Naive thymus-derived CD4-positive, alpha-beta T cell (primary cell): ENCODE measurements around the gene RNASE9. TPM values are rescaled to one million over a fixed set of nuclear protein-coding genes. Genes with fewer than 3 reads are reported as not detected.

ENCODE experiments used
- ATAC-seq: fragments of 150-1000 bp; cut with Tn5 transposase; 2 replicates; pipeline ENCODE4 v1.10.0; 2021; ENCODE audit warnings: mild to moderate bottlenecking, moderate library complexity
- CTCF ChIA-PET: fragments of 350-600 bp; sonication (Branson Sonifier 250); formaldehyde crosslinking; loops from one replicate; lab custom pipeline; 2021; ENCODE audit warnings: antibody characterized with exemption; lab: Charles Lee
- POLR2A ChIA-PET: fragments of 350-600 bp; sonication (Branson Sonifier 250); formaldehyde crosslinking; loops from one replicate; lab custom pipeline; 2021; ENCODE audit warnings: antibody characterized with exemption, inconsistent platforms; lab: Charles Lee
- DNase-seq, 9 donors: peaks; one replicate each; pipeline versions ENCODE4 v3.0.0 to v3.0.0-alpha.2; 2020 to 2022; ENCODE audit warnings: mixed read lengths in 1 of 9
- H3K27ac ChIP-seq: one replicate; pipeline ENCODE4 v1.7.0; 2013; ENCODE audit warnings: mild to moderate bottlenecking, low read depth, low read length, moderate library complexity
- H3K27me3 ChIP-seq, 2 donors: one replicate each; pipeline ENCODE4 v1.7.0; 2013; ENCODE audit warnings: low read length in 2 of 2, mild to moderate bottlenecking in 2 of 2, moderate library complexity in 2 of 2; ENCODE audit not compliant: control insufficient read depth in 2 of 2, insufficient read depth in 2 of 2
- H3K36me3 ChIP-seq, 3 experiments: 1 replicate in 2 of 3; 2 replicates in 1 of 3; pipeline ENCODE4 v1.7.0; 2013; ENCODE audit warnings: low read length in 3 of 3, mild to moderate bottlenecking in 3 of 3, moderate library complexity in 1 of 3; ENCODE audit not compliant: insufficient read depth in 3 of 3, control insufficient read depth in 2 of 3
- H3K4me1 ChIP-seq, 2 donors: one replicate each; pipeline ENCODE4 v1.7.0; 2013; ENCODE audit warnings: low read length in 2 of 2, mild to moderate bottlenecking in 2 of 2, moderate library complexity in 1 of 2; ENCODE audit not compliant: control insufficient read depth in 2 of 2, insufficient read depth in 2 of 2
- H3K4me3 ChIP-seq: 2 replicates; pipeline ENCODE4 v1.7.0; 2013; ENCODE audit warnings: mild to moderate bottlenecking, low read length
- H3K9me3 ChIP-seq, 3 experiments: 1 replicate in 2 of 3; 2 replicates in 1 of 3; pipeline ENCODE4 v1.7.0; 2013; ENCODE audit warnings: low read length in 3 of 3; ENCODE audit not compliant: control insufficient read depth in 2 of 3
- H3K27ac Mint-ChIP-seq, 9 donors: one replicate each; pipeline ENCODE4 v1.8.0; 2020 to 2022; ENCODE audit warnings: mixed read lengths in 9 of 9, mild to moderate bottlenecking in 8 of 9, moderate library complexity in 5 of 9, inconsistent platforms in 2 of 9
- H3K27me3 Mint-ChIP-seq, 5 donors: one replicate each; pipeline ENCODE4 v1.8.0; 2021 to 2022; ENCODE audit warnings: mixed read lengths in 5 of 5, mild to moderate bottlenecking in 1 of 5
- H3K36me3 Mint-ChIP-seq, 5 donors: one replicate each; pipeline ENCODE4 v1.8.0; 2020 to 2022; ENCODE audit warnings: mixed read lengths in 5 of 5, mild to moderate bottlenecking in 3 of 5, inconsistent platforms in 1 of 5
- H3K4me1 Mint-ChIP-seq, 7 donors: one replicate each; pipeline ENCODE4 v1.8.0; 2020 to 2022; ENCODE audit warnings: mixed read lengths in 7 of 7, mild to moderate bottlenecking in 3 of 7, inconsistent platforms in 1 of 7
- H3K4me3 Mint-ChIP-seq, 10 donors: one replicate each; pipeline ENCODE4 v1.8.0; 2020 to 2022; ENCODE audit warnings: mild to moderate bottlenecking in 10 of 10, mixed read lengths in 10 of 10, moderate library complexity in 6 of 10, inconsistent platforms in 2 of 10
- H3K9me3 Mint-ChIP-seq, 11 donors: one replicate each; pipeline ENCODE4 v1.8.0; 2020 to 2022; ENCODE audit warnings: mixed read lengths in 11 of 11, mild to moderate bottlenecking in 4 of 11, inconsistent platforms in 1 of 11, moderate library complexity in 1 of 11
- intact Hi-C, 2 donors: fragments of 100-400 bp; cut with micrococcal nuclease; formaldehyde crosslinking; loops; one replicate each; pipeline ENCODE4 v1.15.1; 2023
- polyA plus RNA-seq, 2 donors: library from polyadenylated mRNA; unstranded; fragments of 300-500 nt; fragmentation: Illumina TruSeq; gene quantifications; one replicate each; pipeline ENCODE4 v1.2.3, GENCODE V29; 2021
- total RNA-seq, 6 experiments: library from RNA in 5 of 6; stranded (reverse) in 5 of 6; gene quantifications; 1 replicate in 5 of 6; 2 replicates in 1 of 6; pipeline ENCODE4 v1.2.3 and lab custom pipeline; 2021 to 2026

The RNASE9 gene
- not detected for total RNA-seq
- not detected for polyA plus RNA-seq
- total RNA-seq (lab: John Stamatoyannopoulos, UW): not detected

GRCh38 chr14:20560961-20561360, at the start of gene RNASE9:
Gene RNASE9 (minus strand): TSS chr14:20561047.
- Histone ChIP-seq H3K27ac (no peak within 1 kb of the TSS), H3K4me1 (no peaks in the 10 kb centered on the region), H3K27me3 (no peaks in the 10 kb centered on the region), H3K36me3 (no peaks in the 10 kb centered on the region), H3K9me3 (no peaks in the 10 kb centered on the region), H3K4me3 (no peak within 1 kb of the TSS)
- ChIA-PET CTCF (interaction anchor here (0.6 kb wide), 1 partner anchor 411 kb away, joined by 3 read pairs; no protein-coding TSS in a partner anchor), POLR2A (no interaction called here)
- DNase-seq (no peak), ATAC-seq (no peak)
- intact Hi-C loops: no loop called here
- no peaks in the 10 kb centered on the region for H3K36me3 Mint-ChIP-seq
- no peak within 1 kb of the TSS for H3K27ac Mint-ChIP-seq
- H3K27me3 Mint-ChIP-seq: peaks cover 0 to 19% (median 6%) of the 10 kb centered on the region in 5 donors
- H3K4me1 Mint-ChIP-seq: no peaks in the 10 kb centered on the region
- no peak within 1 kb of the TSS for H3K4me3 Mint-ChIP-seq
- no peaks in the 10 kb centered on the region for H3K9me3 Mint-ChIP-seq

- Histone ChIP-seq H3K27ac (peak overlapping the region; percentile 41), H3K4me1 (peaks cover 20 to 29% of the 10 kb centered on the region in 2 donors), H3K4me3 (peak overlapping the region; percentile 68), H3K27me3 (no peaks in the 10 kb centered on the region), H3K9me3 (no peaks in the 10 kb centered on the region), H3K36me3 (no peaks in the 10 kb centered on the region)
- CTCF ChIA-PET: interaction anchor here (0.6 to 7.2 kb wide), 17 partner anchors 12 to 298 kb away, joined by 3 to 104 read pairs (median 5); partner anchors contain the start of genes ANG, PARP2 and TEP1
- intact Hi-C loops: loop anchor here (1.0 to 5.0 kb wide), 5 partner anchors 42 to 772 kb away; partner anchors contain the start of genes PNP (in 1 of the 2) and SUPT16H (in 1 of the 2)
- DNase-seq (peak; percentile 46 to 80 (median 72)), ATAC-seq (peak; percentile 36)
- H3K4me1 Mint-ChIP-seq: peaks cover 0 to 13% (median 0%) of the 10 kb centered on the region in 7 donors
- no peak overlapping the region for H3K27ac Mint-ChIP-seq
- no peak overlapping the region for H3K4me3 Mint-ChIP-seq
- H3K27me3 Mint-ChIP-seq: no peaks in the 10 kb centered on the region
- POLR2A ChIA-PET: interaction anchor here (0.8 to 4.9 kb wide), 13 partner anchors 21 to 283 kb away, joined by 3 to 26 read pairs (median 5); partner anchors contain the start of genes APEX1, CCNB1IP1, PARP2 and PIP4P1
- no peaks in the 10 kb centered on the region for H3K36me3 Mint-ChIP-seq
- no peaks in the 10 kb centered on the region for H3K9me3 Mint-ChIP-seq
Measured at GRCh38 chr14:20610002-20610765, 49.3 kb upstream of the RNASE9 start.

DNA sequence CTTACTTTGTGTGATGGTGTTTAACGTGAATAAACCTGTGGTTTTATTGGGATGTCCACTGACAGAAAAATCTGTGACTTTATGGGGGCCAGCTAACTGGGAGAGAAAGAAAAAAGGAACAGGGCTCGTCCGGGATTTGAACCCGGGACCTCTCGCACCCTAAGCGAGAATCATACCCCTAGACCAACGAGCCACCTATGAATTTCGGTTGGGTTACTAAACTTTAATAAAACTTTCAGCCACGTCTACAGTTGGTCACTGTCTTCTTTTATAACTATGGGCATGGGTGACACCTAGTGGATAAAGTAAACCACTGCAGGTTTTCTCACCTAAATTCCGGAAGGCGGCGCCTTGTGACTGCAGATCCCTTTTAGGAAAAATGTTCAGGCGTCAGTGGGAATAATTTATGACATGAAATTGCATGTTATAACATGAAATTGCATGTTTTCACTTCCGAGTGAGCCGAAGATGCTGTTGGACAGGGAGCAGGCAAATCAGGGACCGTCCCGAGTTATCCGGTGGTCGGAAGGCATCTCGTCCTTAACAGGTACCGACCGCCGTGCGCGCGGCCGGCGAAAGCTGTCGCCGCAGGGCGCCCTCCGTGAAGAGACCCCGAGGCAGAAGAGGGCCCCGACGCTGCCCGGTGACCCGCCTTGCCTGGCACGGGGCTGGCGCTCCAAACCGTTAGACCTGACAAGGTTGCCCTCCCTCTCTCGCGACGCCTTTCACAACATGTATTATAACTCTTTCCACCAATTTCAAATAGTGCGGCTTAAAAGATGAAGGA, 48.6 kb upstream of the RNASE9 start:
- Mint-ChIP-seq H3K27ac (no peak overlapping the region), H3K9me3 (no peaks in the 10 kb centered on the region), H3K27me3 (no peaks in the 10 kb centered on the region), H3K4me3 (no peak overlapping the region), H3K4me1 (peaks cover 0 to 7% (median 0%) of the 10 kb centered on the region in 7 donors), H3K36me3 (no peaks in the 10 kb centered on the region)
- Histone ChIP-seq H3K4me1 (peaks cover 20 to 29% of the 10 kb centered on the region in 2 donors), H3K36me3 (no peaks in the 10 kb centered on the region), H3K27me3 (no peaks in the 10 kb centered on the region), H3K27ac (peak overlapping the region; percentile 41), H3K9me3 (no peaks in the 10 kb centered on the region), H3K4me3 (peak overlapping the region; percentile 68)
- DNase-seq (peak; percentile 25 to 80 (median 74)), ATAC-seq (peak; percentile 57)
- ChIA-PET CTCF (interaction anchor here (0.6 to 7.2 kb wide), 26 partner anchors 13 to 303 kb away, joined by 3 to 104 read pairs (median 4); partner anchors contain the start of genes ANG, PARP2 and TEP1), POLR2A (interaction anchor here (0.8 to 4.9 kb wide), 14 partner anchors 74 to 282 kb away, joined by 3 to 26 read pairs (median 4); partner anchors contain the start of genes APEX1, CCNB1IP1, PARP2 and PIP4P1)
- intact Hi-C loops: loop anchor here (1.0 to 5.0 kb wide), 11 partner anchors 43 to 773 kb away; partner anchors contain the start of genes APEX1 (in 2 of the 2), PNP (in 1 of the 2) and SUPT16H (in 1 of the 2)

DNA sequence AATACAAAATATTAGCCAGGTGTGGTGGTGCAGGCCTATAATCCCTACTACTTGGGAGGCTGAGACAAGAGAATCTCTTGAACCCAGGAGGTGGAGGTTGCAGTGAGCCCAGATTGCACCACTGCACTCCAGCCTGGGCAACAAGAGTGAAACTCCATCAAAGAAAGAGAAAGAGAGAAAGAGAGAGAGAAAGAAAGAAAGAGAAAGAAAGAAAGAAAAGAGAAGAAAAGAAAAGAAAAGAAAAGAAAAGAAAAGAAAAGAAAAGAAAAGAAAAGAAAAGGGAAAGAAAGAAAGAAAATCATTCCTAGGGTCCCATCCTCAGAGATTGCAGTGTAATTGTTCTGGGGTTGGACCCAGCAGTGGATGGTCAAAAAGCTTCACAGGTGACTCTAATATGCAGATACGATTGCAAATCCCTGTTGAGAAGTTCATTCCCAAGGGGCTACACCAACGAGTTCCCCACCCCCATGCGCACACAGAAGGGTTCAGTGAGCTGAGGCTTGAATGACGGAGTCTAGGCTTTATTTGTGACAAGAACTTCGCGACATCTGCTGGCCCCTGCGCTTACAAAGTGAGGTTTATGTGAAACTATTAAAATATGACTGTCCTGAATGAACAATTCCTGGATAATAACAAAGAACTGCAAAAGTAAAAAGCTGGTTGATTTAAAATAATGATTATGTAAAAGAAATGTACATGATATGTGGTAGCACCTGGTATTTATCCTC, 47.7 kb upstream of the RNASE9 start:
- Histone ChIP-seq H3K4me3 (no peak overlapping the region), H3K27ac (no peak overlapping the region), H3K9me3 (no peaks in the 10 kb centered on the region), H3K27me3 (no peaks in the 10 kb centered on the region), H3K36me3 (no peaks in the 10 kb centered on the region), H3K4me1 (peaks cover 20% of the 10 kb centered on the region in 2 donors)
- no peak for DNase-seq
- Mint-ChIP-seq H3K27me3 (no peaks in the 10 kb centered on the region), H3K27ac (no peak overlapping the region), H3K4me1 (peaks cover 0 to 7% (median 0%) of the 10 kb centered on the region in 7 donors), H3K36me3 (no peaks in the 10 kb centered on the region), H3K4me3 (peak overlapping the region in 1 of 10 donors; percentile 16), H3K9me3 (no peaks in the 10 kb centered on the region)
- intact Hi-C loops: loop anchor here (1.0 kb wide), 6 partner anchors 55 to 281 kb away; partner anchors contain the start of gene APEX1 (in 2 of the 2)
- ChIA-PET CTCF (interaction anchor here (0.6 to 7.2 kb wide), 16 partner anchors 53 to 302 kb away, joined by 3 to 104 read pairs (median 4); partner anchors contain the start of genes ANG, PARP2 and TEP1), POLR2A (interaction anchor here (0.8 to 4.9 kb wide), 7 partner anchors 75 to 281 kb away, joined by 3 to 26 read pairs (median 14); partner anchors contain the start of genes CCNB1IP1, PIP4P1, RNASE4 and TEP1)
- ATAC-seq: no peak

DNA sequence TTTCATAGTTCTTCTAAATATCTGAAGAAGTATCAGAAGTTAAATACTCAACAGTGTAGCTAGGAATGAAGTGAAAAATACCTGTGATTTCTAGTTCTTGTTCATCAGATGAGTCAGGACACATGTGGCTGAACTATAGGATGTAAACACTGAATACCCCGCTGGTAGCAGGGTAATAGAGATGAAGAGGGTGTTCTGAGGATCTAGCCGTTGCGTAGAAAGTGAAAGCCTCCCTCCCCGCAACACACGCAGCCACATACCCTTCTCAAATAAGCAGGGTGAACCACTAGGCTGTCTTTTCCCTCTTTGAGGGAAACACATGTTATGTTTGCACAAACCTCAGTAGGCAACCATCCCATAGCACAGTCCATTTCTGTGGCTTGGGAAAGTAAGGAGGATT, 46.8 kb upstream of the RNASE9 start:
- H3K9me3 ChIP-seq: no peaks in the 10 kb centered on the region
- ChIA-PET CTCF (interaction anchor here (0.6 to 7.2 kb wide), 7 partner anchors 18 to 280 kb away, joined by 3 to 104 read pairs (median 12); no protein-coding TSS in a partner anchor), POLR2A (interaction anchor here (0.9 kb wide), 1 partner anchor 265 kb away, joined by 4 read pairs; the partner anchor contains the start of gene PARP2)
- H3K27ac ChIP-seq: no peak overlapping the region
- no peaks in the 10 kb centered on the region for H3K27me3 ChIP-seq
- no peaks in the 10 kb centered on the region for H3K36me3 ChIP-seq
- Mint-ChIP-seq H3K27me3 (no peaks in the 10 kb centered on the region), H3K36me3 (no peaks in the 10 kb centered on the region), H3K9me3 (no peaks in the 10 kb centered on the region), H3K4me3 (no peak overlapping the region), H3K27ac (no peak overlapping the region), H3K4me1 (peaks cover 0 to 7% (median 0%) of the 10 kb centered on the region in 7 donors)
- intact Hi-C loops: no loop called here
- no peak overlapping the region for H3K4me3 ChIP-seq
- DNase-seq: no peak
- no peak for ATAC-seq
- peaks cover 15 to 16% of the 10 kb centered on the region in 2 donors for H3K4me1 ChIP-seq
